GM23248 (cell line): ENCODE measurements around the gene NLRP9.

Source experiments
- EZH2 ChIP-seq: fragments of 200-600 bp; sonication (generic); IDR thresholded peaks from 2 replicates; pipeline ENCODE4 v1.6.1; 2018; ENCODE audit warnings: antibody characterized with exemption, mild to moderate bottlenecking; ENCODE audit not compliant: insufficient read depth, poor library complexity, severe bottlenecking
- EZH2phosphoT487 ChIP-seq: fragments of 200-600 bp; sonication (generic); IDR thresholded peaks from 2 replicates; pipeline ENCODE4 v1.6.1; 2018; ENCODE audit warnings: antibody characterized with exemption, moderate library complexity, mild to moderate bottlenecking, low read depth; ENCODE audit not compliant: insufficient read depth

GRCh38 chr19:55750715-55751114, 12.5 kb upstream of the NLRP9 start:
- TF ChIP-seq EZH2: no peak
- no peak for TF ChIP-seq EZH2phosphoT487
